Muscle of back (tissue), 11 donors: ENCODE measurements around the gene GAL3ST2. TPM values are rescaled to one million over a fixed set of nuclear protein-coding genes. Genes with fewer than 3 reads are reported as not detected.
"Not testable (repeated sequence)": the region's sequence is repeated elsewhere in the genome, so short reads cannot be mapped to it uniquely, and the experiment has no call there.

ENCODE experiments used
- DNase-seq, 3 donors: peaks; one replicate each; pipeline versions ENCODE4 v3.0.0 to v3.0.0-alpha.2; 2013
- polyA plus RNA-seq, 10 donors: library from polyadenylated mRNA; unstranded; fragments of 120-200 nt; gene quantifications; one replicate each; pipeline ENCODE4 v1.2.1, GENCODE V29; 2013; ENCODE audit not compliant: insufficient read length in 10 of 10

GAL3ST2 gene
- polyA plus RNA-seq, 10 donors = 0.15 to 0.26 (median 0.17) TPM; not detected in 7

- no peak for DNase-seq
Measured at GRCh38 chr2:241768251-241768711, 8.3 kb upstream of the GAL3ST2 start.

GRCh38 chr2:241768850-241769249 lies 7.8 kb upstream of the GAL3ST2 start:
- DNase-seq = no peak

GRCh38 chr2:241769819-241770184 lies 6.8 kb upstream of the GAL3ST2 start:
- DNase-seq = no peak

GRCh38 chr2:241770185-241770935 lies 6.3 kb upstream of the GAL3ST2 start:
- DNase-seq = no peak

- no peak for DNase-seq
Measured at GRCh38 chr2:241770936-241771285, 5.7 kb upstream of the GAL3ST2 start.

GRCh38 chr2:241771286-241772062 lies 5.1 kb upstream of the GAL3ST2 start:
- peak; percentile 23 to 82 (median 71) for DNase-seq

GRCh38 chr2:241772063-241772499 lies 4.5 kb upstream of the GAL3ST2 start:
- DNase-seq = no peak

GRCh38 chr2:241773511-241774418 lies 2.9 kb upstream of the GAL3ST2 start:
- no peak for DNase-seq

GRCh38 chr2:241774419-241775222 lies 2.0 kb upstream of the GAL3ST2 start:
- peak in 1 of 3 donors; percentile 31 for DNase-seq

GRCh38 chr2:241775223-241776177 lies 1.1 kb upstream of the GAL3ST2 start:
- DNase-seq = no peak

GRCh38 chr2:241777170-241777685 lies 606 bp downstream of the GAL3ST2 start:
- DNase-seq = no peak

- DNase-seq = no peak
Measured at GRCh38 chr2:241777686-241778627, 1.3 kb downstream of the GAL3ST2 start.

- no peak for DNase-seq
Measured at GRCh38 chr2:241780939-241781569, 4.4 kb downstream of the GAL3ST2 start.

- DNase-seq = not testable (repeated sequence)
Measured at GRCh38 chr2:241782053-241782452, 5.4 kb downstream of the GAL3ST2 start.

- DNase-seq = no peak
Measured at GRCh38 chr2:241788135-241788534, 11.5 kb downstream of the GAL3ST2 start.

- DNase-seq = no peak
Measured at GRCh38 chr2:241788572-241788971, 11.9 kb downstream of the GAL3ST2 start.

GRCh38 chr2:241791385-241791784 lies 14.8 kb downstream of the GAL3ST2 start:
- DNase-seq = not testable (repeated sequence)

- DNase-seq = no peak
Measured at GRCh38 chr2:241793385-241793784, 16.8 kb downstream of the GAL3ST2 start.
